H1 (cell line): ENCODE measurements around the gene CFAP44.

Experiments used
- ATF2 ChIP-seq: IDR thresholded peaks from 2 replicates; pipeline ENCODE4 v1.6.1; 2012; ENCODE audit warnings: low read length, inconsistent platforms
- CTCF ChIP-seq, 3 experiments: IDR thresholded peaks; 1 replicate in 2 of 3; 2 replicates in 1 of 3; pipeline versions ENCODE4 v1.5.1 to v1.6.1; 2011; ENCODE audit warnings: low read length in 3 of 3, mild to moderate bottlenecking in 3 of 3, inconsistent platforms in 2 of 3, low read depth in 1 of 3, moderate library complexity in 1 of 3; ENCODE audit not compliant: insufficient read depth in 1 of 3; ENCODE audit errors: control extremely low read depth in 1 of 3
- GTF2F1 ChIP-seq: IDR thresholded peaks from 2 replicates; pipeline ENCODE4 v1.6.1; 2012; ENCODE audit warnings: low read depth, low read length, improper control_type of control experiment, borderline replicate concordance
- MAX ChIP-seq: IDR thresholded peaks from 2 replicates; pipeline ENCODE4 v1.6.1; 2012; ENCODE audit warnings: inconsistent platforms
- POLR2A ChIP-seq, 2 experiments: IDR thresholded peaks; 1 replicate in 1 of 2; 2 replicates in 1 of 2; pipeline ENCODE4 v1.6.1; 2011; ENCODE audit warnings: low read depth in 2 of 2, low read length in 2 of 2, mild to moderate bottlenecking in 2 of 2; ENCODE audit errors: control extremely low read depth in 1 of 2
- RAD21 ChIP-seq, 2 experiments: IDR thresholded peaks in 1 of 2; conservative IDR thresholded peaks in 1 of 2; 2 replicates each; pipeline ENCODE4 v1.6.1; 2011; ENCODE audit warnings: low read depth in 2 of 2, low read length in 2 of 2, improper control_type of control experiment in 1 of 2, inconsistent platforms in 1 of 2, mild to moderate bottlenecking in 1 of 2, moderate library complexity in 1 of 2

GRCh38 chr3:113485161-113485609 is 43.9 kb upstream of the CFAP44 start:
- TF ChIP-seq POLR2A (IDR thresholded peaks at IDR 0.05; ENCODE audit: control extremely low read depth in 1 of 2, low read depth in 2 of 2, low read length in 2 of 2) (no peak), CTCF (IDR thresholded peaks at IDR 0.05; ENCODE audit: control extremely low read depth in 1 of 3, insufficient read depth in 1 of 3, low read depth in 1 of 3, low read length in 3 of 3) (no peak), MAX (no peak), ATF2 (no peak), RAD21 (IDR thresholded peaks at IDR 0.05 in 1 of 2, conservative IDR thresholded peaks at IDR 0.05 in 1 of 2; ENCODE audit: low read depth in 2 of 2, low read length in 2 of 2) (no peak), GTF2F1 (no peak)
